Measurements from ENCODE around the gene CCNE1.

Gene CCNE1

GRCh38 chr19:29782260-29782580, 29.6 kb upstream of the CCNE1 start:
- no peak for TF ChIP-seq CTCF (conservative IDR thresholded peaks at IDR 0.05; ENCODE audit: low read length)
- no peak for TF ChIP-seq EZH2phosphoT487 (IDR thresholded peaks at IDR 0.05; ENCODE audit: borderline replicate concordance)
- no peaks in the 10 kb centered on the region for H3K9me2 ChIP-seq (replicated peaks; ENCODE audit: low read depth, low read length)
- no peaks in the 10 kb centered on the region for H3K36me3 ChIP-seq (ENCODE audit: insufficient read depth, low read length)
- H3K79me2 ChIP-seq (ENCODE audit: insufficient read depth, low read length), result no peaks in the 10 kb centered on the region
- H3K27me3 ChIP-seq (ENCODE audit: insufficient read depth, low read length, poor library complexity, severe bottlenecking), result no peaks in the 10 kb centered on the region
- no peak overlapping the region for H3K9ac ChIP-seq (ENCODE audit: low read depth, low read length, poor library complexity, severe bottlenecking)
- H3K4me3 ChIP-seq (ENCODE audit: low read length, poor library complexity, severe bottlenecking), result no peak overlapping the region
- H3K4me1 ChIP-seq (ENCODE audit: insufficient read depth, low read length, poor library complexity, severe bottlenecking), result no peaks in the 10 kb centered on the region
- H3F3A ChIP-seq (ENCODE audit: low read depth), result no peaks in the 10 kb centered on the region
- no peak overlapping the region for H3K4me2 ChIP-seq (ENCODE audit: low read depth, low read length, poor library complexity, severe bottlenecking)
- no peaks in the 10 kb centered on the region for H3K9me3 ChIP-seq (ENCODE audit: insufficient read depth, low read depth, low read length)
- H4K20me1 ChIP-seq (ENCODE audit: insufficient read depth, low read length, poor library complexity, severe bottlenecking), result no peaks in the 10 kb centered on the region
- H2AFZ ChIP-seq (ENCODE audit: low read length), result no peak overlapping the region

- TF ChIP-seq EZH2phosphoT487 (IDR thresholded peaks at IDR 0.05; ENCODE audit: borderline replicate concordance), result no peak
- no peaks in the 10 kb centered on the region for H3K9me2 ChIP-seq (replicated peaks; ENCODE audit: low read depth, low read length)
- H2AFZ ChIP-seq (ENCODE audit: low read length), result no peak overlapping the region
- H3K79me2 ChIP-seq (ENCODE audit: insufficient read depth, low read length), result no peaks in the 10 kb centered on the region
- H3K4me1 ChIP-seq (ENCODE audit: insufficient read depth, low read length, poor library complexity, severe bottlenecking), result no peaks in the 10 kb centered on the region
- H4K20me1 ChIP-seq (ENCODE audit: insufficient read depth, low read length, poor library complexity, severe bottlenecking), result no peaks in the 10 kb centered on the region
- H3K36me3 ChIP-seq (ENCODE audit: insufficient read depth, low read length), result no peaks in the 10 kb centered on the region
- no peaks in the 10 kb centered on the region for H3F3A ChIP-seq (ENCODE audit: low read depth)
- no peaks in the 10 kb centered on the region for H3K9me3 ChIP-seq (ENCODE audit: insufficient read depth, low read depth, low read length)
- H3K4me2 ChIP-seq (ENCODE audit: low read depth, low read length, poor library complexity, severe bottlenecking), result no peak overlapping the region
- H3K27me3 ChIP-seq (ENCODE audit: insufficient read depth, low read length, poor library complexity, severe bottlenecking), result no peaks in the 10 kb centered on the region
- H3K4me3 ChIP-seq (ENCODE audit: low read length, poor library complexity, severe bottlenecking), result no peak overlapping the region
- no peak overlapping the region for H3K9ac ChIP-seq (ENCODE audit: low read depth, low read length, poor library complexity, severe bottlenecking)
Observed at GRCh38 chr19:29783627-29784190, 28.1 kb upstream of the CCNE1 start.

GRCh38 chr19:29784598-29785223, 27.1 kb upstream of the CCNE1 start:
- no peak overlapping the region for H3K4me3 ChIP-seq (ENCODE audit: low read length, poor library complexity, severe bottlenecking)
- H3K9me3 ChIP-seq (ENCODE audit: insufficient read depth, low read depth, low read length), result no peaks in the 10 kb centered on the region
- no peaks in the 10 kb centered on the region for H3K27me3 ChIP-seq (ENCODE audit: insufficient read depth, low read length, poor library complexity, severe bottlenecking)
- no peak overlapping the region for H3K4me2 ChIP-seq (ENCODE audit: low read depth, low read length, poor library complexity, severe bottlenecking)
- H3F3A ChIP-seq (ENCODE audit: low read depth), result no peaks in the 10 kb centered on the region
- no peaks in the 10 kb centered on the region for H3K4me1 ChIP-seq (ENCODE audit: insufficient read depth, low read length, poor library complexity, severe bottlenecking)
- no peak overlapping the region for H2AFZ ChIP-seq (ENCODE audit: low read length)
- H4K20me1 ChIP-seq (ENCODE audit: insufficient read depth, low read length, poor library complexity, severe bottlenecking), result no peaks in the 10 kb centered on the region
- no peaks in the 10 kb centered on the region for H3K79me2 ChIP-seq (ENCODE audit: insufficient read depth, low read length)
- no peak overlapping the region for H3K9ac ChIP-seq (ENCODE audit: low read depth, low read length, poor library complexity, severe bottlenecking)
- no peaks in the 10 kb centered on the region for H3K9me2 ChIP-seq (replicated peaks; ENCODE audit: low read depth, low read length)
- H3K36me3 ChIP-seq (ENCODE audit: insufficient read depth, low read length), result no peaks in the 10 kb centered on the region
- TF ChIP-seq EZH2phosphoT487 (IDR thresholded peaks at IDR 0.05; ENCODE audit: borderline replicate concordance), result no peak
- TF ChIP-seq CTCF (conservative IDR thresholded peaks at IDR 0.05; ENCODE audit: low read length), result no peak

- H4K20me1 ChIP-seq (ENCODE audit: insufficient read depth, low read length, poor library complexity, severe bottlenecking), result no peaks in the 10 kb centered on the region
- no peaks in the 10 kb centered on the region for H3K79me2 ChIP-seq (ENCODE audit: insufficient read depth, low read length)
- H3K9me2 ChIP-seq (replicated peaks; ENCODE audit: low read depth, low read length), result no peaks in the 10 kb centered on the region
- H3K27me3 ChIP-seq (ENCODE audit: insufficient read depth, low read length, poor library complexity, severe bottlenecking), result no peaks in the 10 kb centered on the region
- no peak overlapping the region for H2AFZ ChIP-seq (ENCODE audit: low read length)
- no peaks in the 10 kb centered on the region for H3F3A ChIP-seq (ENCODE audit: low read depth)
- TF ChIP-seq CTCF (conservative IDR thresholded peaks at IDR 0.05; ENCODE audit: low read length), result no peak
- no peak for TF ChIP-seq EZH2phosphoT487 (IDR thresholded peaks at IDR 0.05; ENCODE audit: borderline replicate concordance)
- H3K36me3 ChIP-seq (ENCODE audit: insufficient read depth, low read length), result no peaks in the 10 kb centered on the region
- no peak overlapping the region for H3K4me3 ChIP-seq (ENCODE audit: low read length, poor library complexity, severe bottlenecking)
- no peak overlapping the region for H3K9ac ChIP-seq (ENCODE audit: low read depth, low read length, poor library complexity, severe bottlenecking)
- no peaks in the 10 kb centered on the region for H3K4me1 ChIP-seq (ENCODE audit: insufficient read depth, low read length, poor library complexity, severe bottlenecking)
- H3K9me3 ChIP-seq (ENCODE audit: insufficient read depth, low read depth, low read length), result no peaks in the 10 kb centered on the region
- no peak overlapping the region for H3K4me2 ChIP-seq (ENCODE audit: low read depth, low read length, poor library complexity, severe bottlenecking)
Observed at GRCh38 chr19:29785360-29785759, 26.4 kb upstream of the CCNE1 start.
